Lower lobe of right lung (tissue), 2 donors: ENCODE measurements around the gene CKLF. TPM values are rescaled to one million over a fixed set of nuclear protein-coding genes. Genes with fewer than 3 reads are reported as not detected.

Experiments used
- ATAC-seq, 2 donors: fragments of 200-7000 bp; cut with Tn5 transposase; one replicate each; pipeline ENCODE4 v1.9.1; 2020 to 2022; ENCODE audit warnings: mild to moderate bottlenecking in 2 of 2, moderate library complexity in 2 of 2
- DNase-seq: peaks from one replicate; pipeline ENCODE4 v3.0.0-alpha.2; 2020
- H3K27ac ChIP-seq: fragments of 200-600 bp; one replicate; pipeline ENCODE4 v1.8.0; 2022
- H3K27me3 ChIP-seq: fragments of 200-600 bp; one replicate; pipeline ENCODE4 v1.8.0; 2022; ENCODE audit warnings: low read depth
- H3K36me3 ChIP-seq: fragments of 200-600 bp; one replicate; pipeline ENCODE4 v1.8.0; 2022; ENCODE audit warnings: mild to moderate bottlenecking
- H3K4me1 ChIP-seq: fragments of 200-600 bp; one replicate; pipeline ENCODE4 v1.8.0; 2022
- H3K4me3 ChIP-seq: fragments of 200-600 bp; one replicate; pipeline ENCODE4 v1.8.0; 2022; ENCODE audit warnings: mild to moderate bottlenecking
- H3K9me3 ChIP-seq: fragments of 200-600 bp; one replicate; pipeline ENCODE4 v1.8.0; 2022
- CTCF ChIP-seq: fragments of 200-600 bp; IDR thresholded peaks from one replicate; pipeline ENCODE4 v1.8.0; 2022; ENCODE audit warnings: antibody characterized with exemption, mild to moderate bottlenecking
- intact Hi-C: fragments of 100-400 bp; cut with DNase I; formaldehyde crosslinking; loops from one replicate; pipeline ENCODE4 v1.11.0; 2022
- total RNA-seq: library from RNA; stranded (reverse); fragmentation: NEBNext Ultra II Directional; extraction: Animal tissue kit (Norgen Biotek cat#: 25700); gene quantifications from one replicate; pipeline ENCODE4 v1.2.1, GENCODE V29; 2021
- donor health status: DM: no; HTN: yes; CAD: no; lungs with severe emphysema.

The CKLF gene
- total RNA-seq, 1 donor from 2014 or later: 64.9 TPM

DNA sequence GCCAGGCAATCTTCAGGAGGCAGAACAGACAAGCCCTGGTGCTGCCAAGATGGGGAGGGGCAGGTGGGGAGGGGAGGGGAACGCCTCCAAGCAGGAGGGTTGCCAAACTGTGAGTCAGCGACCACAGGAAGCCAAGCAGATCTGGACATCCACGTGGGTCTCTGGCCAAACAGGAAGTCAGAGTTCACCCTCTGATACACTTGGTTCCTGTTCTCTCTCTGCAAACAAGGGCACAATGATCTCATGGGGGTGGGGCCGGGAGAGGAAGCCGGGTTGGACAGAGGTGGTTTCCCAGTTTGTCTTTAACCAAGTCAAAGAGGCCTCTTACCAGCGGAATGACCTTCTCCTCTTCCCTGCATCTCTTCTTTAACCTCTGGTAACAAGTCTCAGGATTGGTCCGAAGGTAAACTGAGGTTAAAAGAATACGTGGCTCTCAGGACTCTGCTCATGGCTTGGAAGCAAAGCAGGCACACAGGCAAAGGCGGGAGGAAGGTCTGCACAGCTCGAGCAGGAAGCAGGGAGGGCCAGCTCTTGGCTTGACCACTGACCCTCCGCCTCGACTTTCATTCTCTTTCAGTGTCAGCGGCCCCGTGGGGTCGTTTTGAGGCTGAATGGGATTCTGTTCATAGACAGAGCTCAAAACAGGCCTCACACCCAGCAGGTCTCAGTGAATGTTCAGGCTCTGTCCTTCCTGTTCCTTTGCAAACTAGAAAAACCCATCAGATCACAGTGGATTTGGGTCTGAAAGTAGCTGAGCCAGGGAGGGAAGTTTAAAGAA is 35.4 kb upstream of the CKLF start:
- Histone ChIP-seq H3K27me3 (no peaks in the 10 kb centered on the region), H3K36me3 (peaks cover 6% of the 10 kb centered on the region), H3K27ac (peak overlapping the region; percentile 98), H3K4me1 (peaks cover 82% of the 10 kb centered on the region), H3K9me3 (no peaks in the 10 kb centered on the region), H3K4me3 (peak overlapping the region; percentile 39)
- peak; percentile 96 for DNase-seq
- intact Hi-C loops: no loop called here
- peak; percentile 96 to 97 for ATAC-seq
- TF ChIP-seq CTCF: no peak

DNA sequence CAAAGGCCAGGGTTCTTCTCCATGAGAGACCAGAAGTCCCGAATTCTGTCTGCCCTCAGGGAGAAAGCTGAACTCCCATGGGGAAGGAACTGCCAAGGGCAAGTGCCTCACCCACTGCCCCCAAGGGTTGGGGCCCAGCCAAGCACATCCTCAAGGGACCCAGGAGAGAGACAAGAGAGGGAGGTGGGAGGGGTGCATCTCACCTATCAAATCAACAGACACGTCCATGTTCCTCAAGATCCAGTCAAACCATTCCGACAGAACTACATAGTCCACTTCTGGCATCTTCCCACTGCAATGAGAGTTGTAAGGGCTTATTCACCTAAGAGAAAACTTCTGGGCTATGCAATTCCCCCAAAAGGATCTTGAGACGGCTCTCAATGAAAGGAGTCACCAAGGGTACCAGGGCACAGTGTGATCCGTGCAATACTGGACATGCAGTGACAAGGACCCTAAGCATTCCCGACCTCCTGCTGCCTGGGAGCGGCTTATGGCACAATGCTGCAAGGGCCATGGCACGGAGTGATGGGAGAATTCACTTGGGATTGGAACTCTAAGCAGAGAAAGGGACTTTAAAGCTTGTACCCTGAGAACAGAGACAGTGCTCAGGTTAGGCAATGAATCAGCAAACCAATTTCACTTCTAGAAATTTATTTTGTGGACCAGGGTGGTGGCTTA is 34.7 kb upstream of the CKLF start:
- peak overlapping the region; percentile 98 for H3K27ac ChIP-seq
- no peak for ATAC-seq
- no peak for DNase-seq
- intact Hi-C loops: no loop called here
- no peaks in the 10 kb centered on the region for H3K27me3 ChIP-seq
- peaks cover 82% of the 10 kb centered on the region for H3K4me1 ChIP-seq
- peaks cover 6% of the 10 kb centered on the region for H3K36me3 ChIP-seq
- H3K9me3 ChIP-seq: no peaks in the 10 kb centered on the region
- TF ChIP-seq CTCF: no peak
- H3K4me3 ChIP-seq: peak overlapping the region; percentile 39

DNA sequence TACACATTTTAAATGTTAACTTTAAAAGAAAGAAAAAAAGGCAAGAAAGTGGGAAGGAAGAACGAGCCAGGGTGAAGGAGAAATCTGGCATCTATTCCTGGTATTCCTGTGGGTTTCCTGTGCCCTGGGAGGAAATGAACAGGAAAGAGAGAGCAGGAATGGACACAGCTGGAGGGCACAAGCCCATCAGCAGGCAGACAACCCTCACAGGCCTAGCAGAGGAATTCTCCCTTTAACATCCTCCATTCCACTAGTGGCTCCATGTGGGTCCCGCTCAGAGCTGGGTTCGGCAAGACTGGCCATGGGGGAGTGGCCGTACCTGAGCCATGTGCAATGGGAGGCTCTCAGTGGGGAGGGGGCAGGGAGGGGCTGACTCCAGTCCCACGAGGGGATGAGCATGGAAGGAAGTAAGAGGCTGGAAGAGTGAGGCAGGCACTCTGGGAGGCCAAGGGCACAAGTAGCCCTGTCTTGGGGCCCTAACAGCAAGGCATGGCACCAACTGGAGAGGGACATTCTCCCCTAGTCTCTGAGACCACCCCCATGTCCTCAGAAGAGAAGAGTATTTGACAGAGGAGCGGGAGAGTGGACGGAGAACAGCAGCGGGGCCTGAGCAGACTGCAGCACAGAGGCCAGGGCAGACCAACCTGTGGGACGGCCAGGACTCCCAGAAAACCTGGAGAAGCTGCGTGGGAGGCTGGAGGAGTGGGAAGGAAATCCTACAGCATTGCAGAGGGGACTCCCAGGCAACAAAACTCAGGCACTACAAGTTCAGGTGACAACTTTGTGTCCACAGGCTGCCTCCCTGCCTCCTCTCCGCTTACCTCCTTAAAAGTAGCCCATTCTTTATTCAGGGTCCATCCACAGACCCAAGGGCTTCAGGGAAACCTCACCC is 32.6 kb upstream of the CKLF start:
- Histone ChIP-seq H3K9me3 (no peaks in the 10 kb centered on the region), H3K27me3 (no peaks in the 10 kb centered on the region), H3K4me3 (no peak overlapping the region), H3K36me3 (peaks cover 2% of the 10 kb centered on the region), H3K27ac (peak overlapping the region; percentile 81), H3K4me1 (peaks cover 95% of the 10 kb centered on the region)
- ATAC-seq: no peak
- TF ChIP-seq CTCF: no peak
- no peak for DNase-seq
- intact Hi-C loops: no loop called here

DNA sequence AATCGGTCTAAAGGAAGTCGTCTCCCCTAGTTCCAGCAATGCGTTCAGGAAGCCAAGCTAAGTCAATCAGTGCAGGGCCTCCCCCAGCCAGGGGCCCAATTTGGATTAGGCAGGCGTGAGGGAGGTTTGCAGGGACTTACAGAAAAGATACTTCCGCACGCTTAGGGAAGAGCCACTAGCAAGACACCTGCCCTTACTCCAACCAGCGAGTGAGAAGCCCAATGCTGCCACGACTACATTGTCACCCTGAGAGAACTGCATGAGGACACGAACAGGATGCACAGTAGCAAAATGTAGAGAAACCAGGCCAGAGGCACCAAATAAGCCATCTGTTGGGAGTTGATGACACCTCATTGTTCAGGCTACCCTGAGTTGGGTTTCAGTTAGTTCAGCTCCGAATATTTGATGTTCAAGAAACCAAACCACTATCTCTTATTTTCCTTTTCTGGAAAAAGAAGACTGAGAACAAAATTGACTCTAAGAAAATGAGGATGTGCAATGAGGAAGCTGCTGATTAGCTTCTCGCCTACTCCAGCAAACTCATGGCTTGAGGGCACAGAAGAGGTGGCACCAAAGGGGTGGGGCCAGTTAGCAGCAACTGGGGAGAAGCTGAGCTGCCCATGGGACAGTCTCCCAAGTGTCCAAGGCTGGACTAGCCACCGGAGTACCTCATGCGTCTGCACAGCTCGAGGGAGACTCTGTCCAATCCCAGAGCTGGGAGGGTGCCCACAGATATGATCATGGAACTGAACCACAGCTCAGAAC is 31.8 kb upstream of the CKLF start:
- peak; percentile 86 for DNase-seq
- TF ChIP-seq CTCF: no peak
- Histone ChIP-seq H3K9me3 (no peaks in the 10 kb centered on the region), H3K27me3 (no peaks in the 10 kb centered on the region), H3K4me3 (no peak overlapping the region), H3K27ac (peak overlapping the region; percentile 81), H3K36me3 (peaks cover 10% of the 10 kb centered on the region), H3K4me1 (peaks cover 97% of the 10 kb centered on the region)
- peak; percentile 9 to 46 for ATAC-seq
- intact Hi-C loops: no loop called here

- no peaks in the 10 kb centered on the region for H3K27me3 ChIP-seq
- no peak overlapping the region for H3K4me3 ChIP-seq
- intact Hi-C loops: no loop called here
- peaks cover 12% of the 10 kb centered on the region for H3K36me3 ChIP-seq
- DNase-seq: no peak
- H3K9me3 ChIP-seq: no peaks in the 10 kb centered on the region
- no peak for ATAC-seq
- H3K27ac ChIP-seq: peak overlapping the region; percentile 81
- no peak for TF ChIP-seq CTCF
- H3K4me1 ChIP-seq: peaks cover 93% of the 10 kb centered on the region
Observed at GRCh38 chr16:66521252-66521713, 31.1 kb upstream of the CKLF start.
